ENCODE measurements around the gene ZC3H11A. TPM values are rescaled to one million over a fixed set of nuclear protein-coding genes. Genes with fewer than 3 reads are reported as not detected.
"Not testable (repeated sequence)": the region's sequence is repeated elsewhere in the genome, so short reads cannot be mapped to it uniquely, and the experiment has no call there.

The ZC3H11A gene
- total RNA-seq, 1 donor from 2014 or later: 111 TPM

GRCh38 chr1:203828503-203828902 lies 33.1 kb downstream of the ZC3H11A start:
- Histone ChIP-seq H3K4me3 (no peak overlapping the region), H3K9me3 (no peaks in the 10 kb centered on the region), H3K27ac (no peak overlapping the region), H3K36me3 (peaks cover 0 to 57% of the 10 kb centered on the region in 2 donors), H3K4me1 (no peaks in the 10 kb centered on the region), H3K27me3 (no peaks in the 10 kb centered on the region)
- no peak for DNase-seq (ENCODE audit: extremely low spot score in 2 of 2)
- intact Hi-C loops (cut with DNase I): no loop called here
- TF ChIP-seq POLR2AphosphoS5 (IDR thresholded peaks at IDR 0.05; ENCODE audit: insufficient read depth in 1 of 2, low read depth in 1 of 2): no peak
- no peak for TF ChIP-seq POLR2A (IDR thresholded peaks at IDR 0.05)
- no peak for TF ChIP-seq CTCF (IDR thresholded peaks at IDR 0.05)

- intact Hi-C loops (cut with DNase I); H3K4me1 ChIP-seq; DNase-seq (ENCODE audit: extremely low spot score in 2 of 2); H3K27me3 ChIP-seq; H3K27ac ChIP-seq; H3K9me3 ChIP-seq; H3K4me3 ChIP-seq: not testable (repeated sequence)
- peaks cover 0 to 64% of the 10 kb centered on the region in 2 donors for H3K36me3 ChIP-seq
Measured at GRCh38 chr1:203829247-203829646, 33.8 kb downstream of the ZC3H11A start.

- Histone ChIP-seq H3K36me3 (peaks cover 0 to 77% of the 10 kb centered on the region in 2 donors), H3K4me1 (peaks cover 4% of the 10 kb centered on the region), H3K27ac (no peak overlapping the region), H3K4me3 (no peak overlapping the region), H3K27me3 (no peaks in the 10 kb centered on the region), H3K9me3 (no peaks in the 10 kb centered on the region)
- TF ChIP-seq POLR2AphosphoS5 (IDR thresholded peaks at IDR 0.05; ENCODE audit: insufficient read depth in 1 of 2, low read depth in 1 of 2) (no peak), CTCF (IDR thresholded peaks at IDR 0.05) (no peak), POLR2A (IDR thresholded peaks at IDR 0.05) (no peak)
- intact Hi-C loops (cut with DNase I): no loop called here
- no peak for DNase-seq (ENCODE audit: extremely low spot score in 2 of 2)
Measured at GRCh38 chr1:203835476-203835875, 40.1 kb downstream of the ZC3H11A start.

GRCh38 chr1:203839081-203839480 lies 43.7 kb downstream of the ZC3H11A start:
- no peak overlapping the region for H3K27ac ChIP-seq
- H3K9me3 ChIP-seq: no peaks in the 10 kb centered on the region
- H3K4me1 ChIP-seq: peaks cover 4% of the 10 kb centered on the region
- intact Hi-C loops (cut with DNase I): no loop called here
- no peak overlapping the region for H3K4me3 ChIP-seq
- DNase-seq (ENCODE audit: extremely low spot score in 2 of 2): no peak
- peaks cover 2 to 52% of the 10 kb centered on the region in 2 donors for H3K36me3 ChIP-seq
- no peak for TF ChIP-seq POLR2A (IDR thresholded peaks at IDR 0.05)
- no peak for TF ChIP-seq POLR2AphosphoS5 (IDR thresholded peaks at IDR 0.05; ENCODE audit: insufficient read depth in 1 of 2, low read depth in 1 of 2)
- TF ChIP-seq CTCF (IDR thresholded peaks at IDR 0.05): no peak
- no peaks in the 10 kb centered on the region for H3K27me3 ChIP-seq

GRCh38 chr1:203840208-203840808 lies 44.9 kb downstream of the ZC3H11A start:
- H3K27ac ChIP-seq: no peak overlapping the region
- H3K27me3 ChIP-seq: no peaks in the 10 kb centered on the region
- peaks cover 4% of the 10 kb centered on the region for H3K4me1 ChIP-seq
- H3K4me3 ChIP-seq: no peak overlapping the region
- no peaks in the 10 kb centered on the region for H3K9me3 ChIP-seq
- DNase-seq (ENCODE audit: extremely low spot score in 2 of 2): no peak
- TF ChIP-seq CTCF (IDR thresholded peaks at IDR 0.05): no peak
- no peak for TF ChIP-seq POLR2AphosphoS5 (IDR thresholded peaks at IDR 0.05; ENCODE audit: insufficient read depth in 1 of 2, low read depth in 1 of 2)
- TF ChIP-seq POLR2A (IDR thresholded peaks at IDR 0.05): no peak
- intact Hi-C loops (cut with DNase I): no loop called here
- peaks cover 2 to 44% of the 10 kb centered on the region in 2 donors for H3K36me3 ChIP-seq

Measured in vagina (tissue), 2 donors.